ENCODE measurements around the gene MT2A. TPM values are rescaled to one million over a fixed set of nuclear protein-coding genes. Genes with fewer than 3 reads are reported as not detected.

The MT2A gene
- total RNA-seq, 1 donor from 2014 or later = 661 TPM

GRCh38 chr16:56608876-56609462, 585 bp downstream of the MT2A start:
- Histone ChIP-seq H3K27me3 (no peaks in the 10 kb centered on the region), H3K9me3 (no peaks in the 10 kb centered on the region), H3K36me3 (no peaks in the 10 kb centered on the region), H3K4me3 (peak overlapping the region; percentile 63 to 67), H3K4me1 (peaks cover 51% of the 10 kb centered on the region), H3K27ac (peak overlapping the region; percentile 83)
- no peak for DNase-seq (ENCODE audit: extremely low spot score in 2 of 2)
- intact Hi-C loops (cut with DNase I) = loop anchor here (2.0 kb wide), 1 partner anchor 24 kb away; the partner anchor contains the start of gene MT1M
- TF ChIP-seq CTCF (IDR thresholded peaks at IDR 0.05) = no peak
- no peak for TF ChIP-seq POLR2A (IDR thresholded peaks at IDR 0.05)
- no peak for TF ChIP-seq POLR2AphosphoS5 (IDR thresholded peaks at IDR 0.05; ENCODE audit: insufficient read depth in 1 of 2, low read depth in 1 of 2)

- H3K9me3 ChIP-seq = no peaks in the 10 kb centered on the region
- no peaks in the 10 kb centered on the region for H3K36me3 ChIP-seq
- intact Hi-C loops (cut with DNase I) = loop anchor here (2.0 kb wide), 1 partner anchor 23 kb away; the partner anchor contains the start of gene MT1M
- no peaks in the 10 kb centered on the region for H3K27me3 ChIP-seq
- H3K4me1 ChIP-seq = peaks cover 51% of the 10 kb centered on the region
- TF ChIP-seq POLR2A (IDR thresholded peaks at IDR 0.05) (no peak), CTCF (IDR thresholded peaks at IDR 0.05) (peak in 1 of 3 experiments; percentile 27)
- H3K27ac ChIP-seq = peak overlapping the region; percentile 83
- DNase-seq (ENCODE audit: extremely low spot score in 2 of 2) = no peak
- H3K4me3 ChIP-seq = peak overlapping the region; percentile 63 to 67
Measured at GRCh38 chr16:56609463-56609921, 1.1 kb downstream of the MT2A start.

GRCh38 chr16:56610017-56610608, 1.7 kb downstream of the MT2A start:
- H3K36me3 ChIP-seq = no peaks in the 10 kb centered on the region
- H3K4me3 ChIP-seq = peak overlapping the region; percentile 63 to 67
- no peaks in the 10 kb centered on the region for H3K27me3 ChIP-seq
- no peaks in the 10 kb centered on the region for H3K9me3 ChIP-seq
- peaks cover 51% of the 10 kb centered on the region for H3K4me1 ChIP-seq
- peak overlapping the region; percentile 83 for H3K27ac ChIP-seq
- intact Hi-C loops (cut with DNase I) = loop anchor here (2.0 kb wide), 1 partner anchor 15 kb away; the partner anchor contains the start of gene MT1E
- DNase-seq (ENCODE audit: extremely low spot score in 2 of 2) = no peak
- TF ChIP-seq CTCF (IDR thresholded peaks at IDR 0.05) (no peak), POLR2AphosphoS5 (IDR thresholded peaks at IDR 0.05; ENCODE audit: insufficient read depth in 1 of 2, low read depth in 1 of 2) (peak in 1 of 2 donors; percentile 79)

- Histone ChIP-seq H3K36me3 (no peaks in the 10 kb centered on the region), H3K4me1 (peaks cover 48% of the 10 kb centered on the region), H3K27ac (peak overlapping the region; percentile 83), H3K4me3 (peak overlapping the region; percentile 63 to 67), H3K9me3 (no peaks in the 10 kb centered on the region), H3K27me3 (no peaks in the 10 kb centered on the region)
- TF ChIP-seq POLR2AphosphoS5 (IDR thresholded peaks at IDR 0.05; ENCODE audit: insufficient read depth in 1 of 2, low read depth in 1 of 2) = no peak
- no peak for TF ChIP-seq CTCF (IDR thresholded peaks at IDR 0.05)
- no peak for TF ChIP-seq POLR2A (IDR thresholded peaks at IDR 0.05)
- no peak for DNase-seq (ENCODE audit: extremely low spot score in 2 of 2)
- intact Hi-C loops (cut with DNase I) = loop anchor here (2.0 kb wide), 1 partner anchor 14 kb away; the partner anchor contains the start of gene MT1E
Measured at GRCh38 chr16:56610609-56611111, 2.3 kb downstream of the MT2A start.
